Immature natural killer cell (primary cell): ENCODE data around the gene SDHA. TPM values are rescaled to one million over a fixed set of nuclear protein-coding genes. Genes with fewer than 3 reads are reported as not detected.
"Not testable (repeated sequence)": the region's sequence is repeated elsewhere in the genome, so short reads cannot be mapped to it uniquely, and the experiment has no call there.

Experiments
- DNase-seq, 3 donors: peaks; one replicate each; pipeline ENCODE4 v3.0.0; 2022; ENCODE audit warnings: mixed read lengths in 1 of 3
- H3K27ac Mint-ChIP-seq, 6 donors: one replicate each; pipeline ENCODE4 v1.8.0; 2020; ENCODE audit warnings: mixed read lengths in 6 of 6, mild to moderate bottlenecking in 5 of 6, inconsistent platforms in 4 of 6, moderate library complexity in 3 of 6
- H3K27me3 Mint-ChIP-seq, 3 donors: one replicate each; pipeline ENCODE4 v1.8.0; 2020 to 2021; ENCODE audit warnings: low read depth in 3 of 3, mild to moderate bottlenecking in 3 of 3, mixed read lengths in 3 of 3, moderate library complexity in 3 of 3, inconsistent platforms in 1 of 3
- H3K36me3 Mint-ChIP-seq, 3 donors: one replicate each; pipeline ENCODE4 v1.8.0; 2020; ENCODE audit warnings: mixed read lengths in 3 of 3, inconsistent platforms in 2 of 3, mild to moderate bottlenecking in 2 of 3
- H3K4me1 Mint-ChIP-seq, 2 donors: one replicate each; pipeline ENCODE4 v1.8.0; 2020; ENCODE audit warnings: inconsistent platforms in 2 of 2, mild to moderate bottlenecking in 2 of 2, mixed read lengths in 2 of 2, moderate library complexity in 1 of 2
- H3K4me3 Mint-ChIP-seq, 5 donors: one replicate each; pipeline ENCODE4 v1.8.0; 2020; ENCODE audit warnings: mild to moderate bottlenecking in 5 of 5, mixed read lengths in 5 of 5, inconsistent platforms in 3 of 5, moderate library complexity in 3 of 5
- H3K9me3 Mint-ChIP-seq, 6 donors: one replicate each; pipeline ENCODE4 v1.8.0; 2020; ENCODE audit warnings: mild to moderate bottlenecking in 6 of 6, mixed read lengths in 6 of 6, inconsistent platforms in 4 of 6, moderate library complexity in 3 of 6
- polyA plus RNA-seq, 3 donors: library from polyadenylated mRNA; unstranded; fragments of 300-500 nt; fragmentation: Illumina TruSeq; gene quantifications; one replicate each; pipeline ENCODE4 v1.2.3, GENCODE V29; 2021

SDHA gene
- polyA plus RNA-seq, 3 donors from 2014 or later, result 140 to 224 (median 208) TPM

- peak overlapping the region in 2 of 6 donors; percentile 37 to 58 for H3K27ac Mint-ChIP-seq
- H3K27me3 Mint-ChIP-seq, result no peaks in the 10 kb centered on the region
- peaks cover 14 to 20% of the 10 kb centered on the region in 2 donors for H3K4me1 Mint-ChIP-seq
- H3K9me3 Mint-ChIP-seq, result no peaks in the 10 kb centered on the region
- DNase-seq, result no peak
- H3K36me3 Mint-ChIP-seq, result peaks cover 8 to 23% (median 14%) of the 10 kb centered on the region in 3 donors
- H3K4me3 Mint-ChIP-seq, result no peak overlapping the region
Observed at GRCh38 chr5:208449-209114, 9.5 kb upstream of the SDHA start.

- H3K4me1 Mint-ChIP-seq, result peaks cover 38 to 46% of the 10 kb centered on the region in 2 donors
- H3K27me3 Mint-ChIP-seq, result peaks cover 6 to 10% (median 6%) of the 10 kb centered on the region in 3 donors
- no peaks in the 10 kb centered on the region for H3K9me3 Mint-ChIP-seq
- peaks cover 4 to 12% (median 4%) of the 10 kb centered on the region in 3 donors for H3K36me3 Mint-ChIP-seq
- peak overlapping the region in 1 of 6 donors; percentile 32 for H3K27ac Mint-ChIP-seq
- no peak for DNase-seq
- no peak overlapping the region for H3K4me3 Mint-ChIP-seq
Observed at GRCh38 chr5:213803-214395, 4.2 kb upstream of the SDHA start.

DNA sequence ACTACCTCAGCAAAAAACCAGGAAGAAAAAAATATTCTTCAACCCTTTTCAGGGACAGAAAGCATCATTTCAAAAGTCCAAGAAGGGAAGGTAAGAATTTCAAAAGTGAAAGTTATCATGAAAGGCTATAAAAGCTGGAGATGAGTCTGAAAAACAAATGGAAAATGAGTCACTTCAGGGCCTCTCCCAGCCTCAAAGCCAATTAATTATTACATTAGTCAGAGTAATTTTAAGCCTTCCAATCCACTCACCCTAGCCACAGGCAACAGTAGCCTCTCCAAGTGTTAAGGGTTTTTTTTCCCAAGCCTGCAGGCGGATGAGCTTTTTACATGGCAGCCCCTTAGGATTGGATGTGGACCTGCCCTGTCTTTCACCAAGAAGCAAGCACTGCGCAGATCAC is 2.9 kb upstream of the SDHA start:
- not testable (repeated sequence) for DNase-seq, H3K9me3 Mint-ChIP-seq
- peaks cover 8 to 16% (median 10%) of the 10 kb centered on the region in 3 donors for H3K27me3 Mint-ChIP-seq

DNA sequence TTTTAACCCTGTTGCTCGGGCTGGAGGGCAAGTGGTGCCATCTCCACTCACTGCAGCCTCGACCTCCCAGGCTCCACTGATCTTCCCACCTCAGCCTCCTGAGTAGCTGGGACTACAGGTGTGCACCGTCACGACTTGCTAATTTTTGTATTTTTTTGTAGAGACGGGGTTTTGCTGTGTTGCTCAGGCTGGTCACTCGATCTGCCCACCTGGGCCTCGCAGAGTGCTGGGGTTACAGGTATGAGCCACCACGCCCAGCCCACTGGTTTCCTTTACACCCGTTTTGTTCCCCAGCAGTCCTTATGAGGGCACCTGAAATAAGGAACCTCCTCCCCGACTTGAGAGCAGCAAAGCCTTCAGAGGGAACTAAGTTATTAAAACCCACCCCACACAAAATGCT is 2.0 kb upstream of the SDHA start:
- DNase-seq, H3K4me3 Mint-ChIP-seq, H3K9me3 Mint-ChIP-seq, H3K27ac Mint-ChIP-seq: not testable (repeated sequence)
- Mint-ChIP-seq H3K27me3 (peaks cover 8 to 21% (median 10%) of the 10 kb centered on the region in 3 donors), H3K4me1 (peaks cover 43 to 55% of the 10 kb centered on the region in 2 donors), H3K36me3 (peaks cover 4 to 12% (median 4%) of the 10 kb centered on the region in 3 donors)

More for the DNA sequence above, 2.9 kb upstream of the SDHA start:
- Mint-ChIP-seq H3K36me3 (peaks cover 4 to 12% (median 4%) of the 10 kb centered on the region in 3 donors), H3K27ac (peak overlapping the region in 2 of 6 donors; percentile 38 to 56), H3K4me3 (peak overlapping the region in 2 of 5 donors; percentile 36 to 41), H3K4me1 (peaks cover 39 to 50% of the 10 kb centered on the region in 2 donors)

DNA sequence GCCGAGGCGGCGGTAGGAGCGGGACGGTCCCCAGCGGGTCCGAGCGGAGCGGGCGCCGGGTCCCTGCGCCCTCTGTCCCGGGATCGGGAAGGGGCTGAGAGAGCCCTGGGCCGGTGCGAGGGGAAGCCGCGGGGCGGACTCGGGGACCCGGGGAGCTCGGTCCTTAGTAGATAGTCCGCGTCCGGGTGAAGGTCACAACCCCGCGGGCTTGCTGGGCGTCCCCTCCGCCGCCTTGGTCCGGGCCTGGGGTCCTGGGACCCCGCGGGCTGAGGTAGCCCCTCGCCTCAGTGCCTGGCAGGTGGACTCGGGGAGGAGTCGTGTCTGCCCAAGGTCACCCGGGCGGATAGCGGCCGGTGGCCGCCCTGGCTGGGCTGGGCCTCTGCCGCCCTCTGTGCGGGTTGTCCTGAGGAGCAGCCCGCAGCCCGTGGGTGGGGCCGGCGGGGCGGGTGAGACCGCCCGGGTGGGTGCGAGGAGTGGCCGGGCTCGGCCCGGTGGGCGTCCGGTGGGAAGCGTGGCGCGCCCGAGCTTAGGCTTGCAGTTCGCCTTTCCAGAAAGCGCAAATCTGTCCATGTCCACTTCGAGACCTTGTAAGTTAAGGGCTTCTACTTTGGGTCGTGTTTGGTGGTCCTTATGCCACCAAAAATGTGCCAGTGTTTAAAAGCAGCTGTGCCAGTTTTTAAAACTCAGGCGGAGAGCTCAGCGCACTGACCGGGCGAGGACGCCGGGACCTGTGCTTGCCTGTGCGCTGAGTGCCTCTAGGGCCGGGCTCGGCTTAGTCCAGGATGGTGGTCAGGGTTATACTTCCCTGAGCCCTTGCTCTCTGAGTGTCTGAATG is 554 bp downstream of the SDHA start:
- Mint-ChIP-seq H3K36me3 (peaks cover 4 to 12% (median 4%) of the 10 kb centered on the region in 3 donors), H3K4me1 (peaks cover 60 to 76% of the 10 kb centered on the region in 2 donors), H3K9me3 (no peaks in the 10 kb centered on the region)

DNA sequence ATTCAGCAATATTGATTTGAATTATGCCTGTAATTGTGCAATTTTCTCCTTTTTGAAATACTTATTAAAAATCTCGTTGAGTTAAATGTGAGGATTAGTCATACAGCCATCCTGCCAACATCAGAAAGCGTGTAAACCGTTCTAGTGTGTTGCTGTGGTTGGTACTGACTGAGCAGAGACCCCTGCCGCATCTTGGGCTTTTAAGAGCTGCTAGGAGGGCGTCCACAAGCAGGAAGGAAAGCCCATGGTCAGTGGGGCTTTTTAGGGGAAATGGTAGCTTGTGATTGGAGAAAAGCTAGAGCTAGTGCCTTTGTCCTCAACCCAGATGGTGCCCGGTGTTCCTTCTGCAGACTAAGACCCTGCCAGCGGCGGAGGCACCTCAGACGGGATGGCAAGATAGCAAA is 1.3 kb downstream of the SDHA start:
- peak; percentile 32 to 42 (median 39) for DNase-seq
- Mint-ChIP-seq H3K4me1 (peaks cover 52 to 68% of the 10 kb centered on the region in 2 donors), H3K4me3 (peak overlapping the region; percentile 93 to 97 (median 96)), H3K36me3 (peaks cover 4 to 6% (median 4%) of the 10 kb centered on the region in 3 donors), H3K27ac (peak overlapping the region; percentile 95 to 98 (median 96)), H3K9me3 (no peaks in the 10 kb centered on the region), H3K27me3 (peaks cover 6 to 21% (median 10%) of the 10 kb centered on the region in 3 donors)

More for the DNA sequence above, 554 bp downstream of the SDHA start:
- peaks cover 8 to 21% (median 10%) of the 10 kb centered on the region in 3 donors for H3K27me3 Mint-ChIP-seq
- DNase-seq, result peak; percentile 25 to 37 (median 29)
- H3K4me3 Mint-ChIP-seq, result peak overlapping the region; percentile 93 to 97 (median 96)
- peak overlapping the region; percentile 95 to 98 (median 96) for H3K27ac Mint-ChIP-seq

DNA sequence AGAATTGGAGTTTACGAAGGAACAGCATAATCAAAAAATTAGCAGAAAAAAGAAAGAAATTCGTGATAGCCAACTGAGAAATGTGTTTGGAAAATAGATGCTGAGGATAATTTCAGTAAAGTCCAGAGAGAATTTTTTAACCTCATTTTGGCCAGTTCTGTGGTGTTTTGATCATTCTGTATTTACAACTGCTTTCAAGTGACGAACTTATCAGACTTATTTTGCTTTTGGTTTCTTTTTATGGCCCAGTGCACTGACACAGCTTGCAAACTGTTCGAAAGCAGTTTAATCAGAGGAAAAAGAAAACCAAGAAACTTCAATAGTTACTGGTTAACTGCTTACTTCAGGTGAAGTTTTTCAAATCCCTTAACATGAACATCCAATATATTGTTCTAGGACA is 1.9 kb downstream of the SDHA start:
- H3K27me3 Mint-ChIP-seq, result peaks cover 4 to 21% (median 10%) of the 10 kb centered on the region in 3 donors
- H3K4me1 Mint-ChIP-seq, result peaks cover 52 to 63% of the 10 kb centered on the region in 2 donors
- no peaks in the 10 kb centered on the region for H3K9me3 Mint-ChIP-seq

GRCh38 chr5:222951-223715 is 5.0 kb downstream of the SDHA start:
- Mint-ChIP-seq H3K27me3 (peaks cover 4 to 17% (median 6%) of the 10 kb centered on the region in 3 donors), H3K36me3 (peaks cover 18 to 27% (median 20%) of the 10 kb centered on the region in 3 donors), H3K27ac (peak overlapping the region in 3 of 6 donors; percentile 55 to 75 (median 63)), H3K4me1 (peaks cover 36 to 45% of the 10 kb centered on the region in 2 donors)
- H3K9me3 Mint-ChIP-seq, H3K4me3 Mint-ChIP-seq, DNase-seq: not testable (repeated sequence)

More for the DNA sequence above, 1.9 kb downstream of the SDHA start:
- DNase-seq, result peak; percentile 39 to 44 (median 43)
- Mint-ChIP-seq H3K4me3 (peak overlapping the region; percentile 93 to 97 (median 96)), H3K36me3 (peaks cover 2 to 8% (median 7%) of the 10 kb centered on the region in 3 donors), H3K27ac (peak overlapping the region; percentile 95 to 98 (median 96))

DNA sequence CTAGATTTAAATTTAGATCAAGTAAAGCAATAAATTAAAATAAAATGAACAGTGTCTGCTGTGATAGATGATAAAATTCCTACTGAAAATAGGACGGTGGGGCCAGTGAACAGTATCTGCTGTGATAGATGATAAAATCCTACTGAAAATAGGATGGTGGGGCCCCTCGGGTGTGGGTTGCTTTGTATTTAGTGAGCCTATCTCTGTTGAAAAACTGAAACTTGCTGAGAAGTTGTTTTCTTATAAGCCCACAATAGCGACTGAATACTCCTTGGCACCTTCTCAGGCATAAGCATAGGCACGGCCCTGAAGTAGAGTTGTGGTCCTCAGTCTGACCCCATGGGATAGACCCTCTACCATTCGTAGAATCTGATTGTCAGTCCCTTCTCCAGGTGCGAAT is 5.7 kb downstream of the SDHA start:
- Mint-ChIP-seq H3K27me3 (peaks cover 3 to 16% (median 6%) of the 10 kb centered on the region in 3 donors), H3K9me3 (no peaks in the 10 kb centered on the region), H3K27ac (peak overlapping the region in 1 of 6 donors; percentile 55), H3K4me3 (no peak overlapping the region), H3K36me3 (peaks cover 20 to 30% (median 20%) of the 10 kb centered on the region in 3 donors), H3K4me1 (peaks cover 36 to 45% of the 10 kb centered on the region in 2 donors)
- no peak for DNase-seq

- no peak for DNase-seq
- H3K4me3 Mint-ChIP-seq, result no peak overlapping the region
- no peaks in the 10 kb centered on the region for H3K9me3 Mint-ChIP-seq
- H3K4me1 Mint-ChIP-seq, result peaks cover 26 to 30% of the 10 kb centered on the region in 2 donors
- H3K27ac Mint-ChIP-seq, result peak overlapping the region in 2 of 6 donors; percentile 12 to 35
- H3K36me3 Mint-ChIP-seq, result peaks cover 25 to 40% (median 30%) of the 10 kb centered on the region in 3 donors
- peaks cover 0 to 8% (median 0%) of the 10 kb centered on the region in 3 donors for H3K27me3 Mint-ChIP-seq
Observed at GRCh38 chr5:225334-225733, 7.2 kb downstream of the SDHA start.

- not testable (repeated sequence) for H3K9me3 Mint-ChIP-seq, H3K27me3 Mint-ChIP-seq, DNase-seq, H3K4me3 Mint-ChIP-seq, H3K27ac Mint-ChIP-seq
- Mint-ChIP-seq H3K36me3 (peaks cover 30 to 50% (median 33%) of the 10 kb centered on the region in 3 donors), H3K4me1 (peaks cover 11 to 13% of the 10 kb centered on the region in 2 donors)
Observed at GRCh38 chr5:227375-227774, 9.3 kb downstream of the SDHA start.

- Mint-ChIP-seq H3K4me3 (no peak overlapping the region), H3K4me1 (peaks cover 0 to 2% of the 10 kb centered on the region in 2 donors), H3K27me3 (peaks cover 0 to 4% (median 0%) of the 10 kb centered on the region in 3 donors), H3K27ac (no peak overlapping the region), H3K36me3 (peaks cover 35 to 61% (median 41%) of the 10 kb centered on the region in 3 donors), H3K9me3 (no peaks in the 10 kb centered on the region)
- no peak for DNase-seq
Observed at GRCh38 chr5:228886-229285, 10.8 kb downstream of the SDHA start.
